LHCN-M2 (cell line): Measurements from ENCODE around the gene CST9L. TPM values are rescaled to one million over a fixed set of nuclear protein-coding genes. Genes with fewer than 3 reads are reported as not detected.
"Not testable (repeated sequence)": the region's sequence is repeated elsewhere in the genome, so short reads cannot be mapped to it uniquely, and the experiment has no call there.

Experiments
- DNase-seq: peaks from one replicate; pipeline ENCODE4 v3.0.0-alpha.2; 2012; ENCODE audit warnings: low read depth
- total RNA-seq: library from RNA; depleted of rRNA; stranded (reverse); fragments of >200 nt; gene quantifications from 2 replicates; pipeline ENCODE4 v1.2.3, GENCODE V29; 2014

The CST9L gene
- total RNA-seq, 1 experiment from 2014 or later, result not detected

- no peak for DNase-seq
Measured at GRCh38 chr20:23586735-23587525, 18.6 kb upstream of the CST9L start.

GRCh38 chr20:23585808-23586734 lies 17.8 kb upstream of the CST9L start:
- no peak for DNase-seq

GRCh38 chr20:23585449-23585807 lies 17.1 kb upstream of the CST9L start:
- no peak for DNase-seq

- no peak for DNase-seq
Measured at GRCh38 chr20:23584434-23585199, 16.3 kb upstream of the CST9L start.

GRCh38 chr20:23583526-23583925 lies 15.2 kb upstream of the CST9L start:
- DNase-seq, result no peak

GRCh38 chr20:23582293-23582692 lies 14.0 kb upstream of the CST9L start:
- no peak for DNase-seq

- DNase-seq, result not testable (repeated sequence)
Measured at GRCh38 chr20:23581833-23582232, 13.5 kb upstream of the CST9L start.

GRCh38 chr20:23574977-23575376 lies 6.7 kb upstream of the CST9L start:
- no peak for DNase-seq

GRCh38 chr20:23570178-23570760 lies 2.0 kb upstream of the CST9L start:
- no peak for DNase-seq

- DNase-seq, result no peak
Measured at GRCh38 chr20:23569570-23569969, 1.3 kb upstream of the CST9L start.

- DNase-seq, result no peak
Measured at GRCh38 chr20:23568971-23569330, 667 bp upstream of the CST9L start.

- no peak for DNase-seq
Measured at GRCh38 chr20:23566199-23566932, 1.9 kb downstream of the CST9L start.

- DNase-seq, result no peak
Measured at GRCh38 chr20:23565503-23566045, 2.7 kb downstream of the CST9L start.

- DNase-seq, result no peak
Measured at GRCh38 chr20:23564927-23565326, 3.4 kb downstream of the CST9L start.

GRCh38 chr20:23562721-23563342 lies 5.5 kb downstream of the CST9L start:
- no peak for DNase-seq

- no peak for DNase-seq
Measured at GRCh38 chr20:23554401-23554800, 13.9 kb downstream of the CST9L start.

- no peak for DNase-seq
Measured at GRCh38 chr20:23551786-23552185, 16.5 kb downstream of the CST9L start.

GRCh38 chr20:23551383-23551782 lies 16.9 kb downstream of the CST9L start:
- no peak for DNase-seq

- no peak for DNase-seq
Measured at GRCh38 chr20:23550227-23550626, 18.1 kb downstream of the CST9L start.

- DNase-seq, result no peak
Measured at GRCh38 chr20:23548408-23548807, 19.9 kb downstream of the CST9L start.
